Omental fat pad (tissue), 4 donors: Measurements from ENCODE around the gene ANGPTL2. TPM values are rescaled to one million over a fixed set of nuclear protein-coding genes. Genes with fewer than 3 reads are reported as not detected.

Experiments used
- ATAC-seq: fragments of 150-250 bp; one replicate; pipeline ENCODE4 v1.9.1; 2016; ENCODE audit warnings: mild to moderate bottlenecking, moderate library complexity; ENCODE audit not compliant: low FRiP score
- DNase-seq: peaks from one replicate; pipeline ENCODE4 v3.0.0-alpha.2; 2019; ENCODE audit warnings: low spot score
- CTCF ChIP-seq, 3 donors: fragments of 450-650 bp; IDR thresholded peaks; one replicate each; pipeline ENCODE4 v1.5.1; 2016 to 2017; ENCODE audit warnings: antibody characterized with exemption in 3 of 3, mild to moderate bottlenecking in 3 of 3, moderate library complexity in 2 of 3
- total RNA-seq, 4 donors: library from RNA; depleted of rRNA; stranded (reverse); fragments of >200 nt; gene quantifications; one replicate each; pipeline ENCODE4 v1.1.0, GENCODE V29; 2016

Gene ANGPTL2
- total RNA-seq, 4 donors from 2014 or later = 68.3 to 177 (median 112) TPM

- ATAC-seq (no peak), DNase-seq (no peak)
- TF ChIP-seq CTCF (IDR thresholded peaks at IDR 0.05) = no peak
Observed at GRCh38 chr9:127088724-127089615, 33.5 kb downstream of the ANGPTL2 start.

- no peak for ATAC-seq
- TF ChIP-seq CTCF (IDR thresholded peaks at IDR 0.05) = no peak
- DNase-seq = no peak
Observed at GRCh38 chr9:127087836-127088235, 34.6 kb downstream of the ANGPTL2 start.

GRCh38 chr9:127087411-127087810, 35.0 kb downstream of the ANGPTL2 start:
- TF ChIP-seq CTCF (IDR thresholded peaks at IDR 0.05) = no peak
- ATAC-seq (no peak), DNase-seq (no peak)

GRCh38 chr9:127086771-127087170, 35.7 kb downstream of the ANGPTL2 start:
- no peak for ATAC-seq
- DNase-seq = no peak
- TF ChIP-seq CTCF (IDR thresholded peaks at IDR 0.05) = no peak

- TF ChIP-seq CTCF (IDR thresholded peaks at IDR 0.05) = no peak
- no peak for DNase-seq
Observed at GRCh38 chr9:127085186-127085585, 37.2 kb downstream of the ANGPTL2 start.

GRCh38 chr9:127084076-127085039, 38.1 kb downstream of the ANGPTL2 start:
- TF ChIP-seq CTCF (IDR thresholded peaks at IDR 0.05) = no peak
- ATAC-seq = no peak
- no peak for DNase-seq

More at GRCh38 chr9:127085186-127085585, 37.2 kb downstream of the ANGPTL2 start:
- ATAC-seq = no peak
